ENCODE results near the gene PXDN.

Gene PXDN

DNA sequence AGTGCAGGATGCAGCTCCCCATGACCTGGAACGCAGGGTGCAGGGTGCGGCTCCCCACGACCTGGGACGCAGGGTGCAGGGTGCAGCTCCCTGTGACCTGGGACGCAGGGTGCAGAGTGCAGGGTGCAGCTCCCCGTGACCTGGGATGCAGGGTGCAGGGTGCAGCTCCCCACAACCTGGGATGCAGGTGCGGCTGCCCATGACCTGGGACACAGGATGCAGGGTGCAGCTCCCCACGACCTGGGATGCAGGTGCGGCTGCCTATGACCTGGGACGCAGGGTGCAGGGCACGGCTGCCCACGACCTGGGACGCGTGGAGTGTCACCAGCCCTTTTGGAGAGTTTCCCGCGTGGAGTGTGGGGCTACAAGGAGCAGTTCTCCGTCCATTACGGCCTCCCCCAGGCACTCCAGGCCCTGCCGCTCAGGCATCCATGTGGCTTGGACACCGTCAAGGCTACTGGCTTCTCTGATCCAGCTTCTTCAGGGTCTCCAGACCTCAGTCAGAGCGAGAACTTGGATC is 38.7 kb downstream of the PXDN start:
- Histone ChIP-seq H3K9me3 (ENCODE audit: insufficient read depth, low read depth, low read length) (no peaks in the 10 kb centered on the region), H3F3A (ENCODE audit: low read depth) (no peaks in the 10 kb centered on the region), H3K9me2 (replicated peaks; ENCODE audit: low read depth, low read length) (no peaks in the 10 kb centered on the region), H3K79me2 (ENCODE audit: insufficient read depth, low read length) (peaks cover 55% of the 10 kb centered on the region; the same call in 1 of the 2 replicates), H4K20me1 (ENCODE audit: insufficient read depth, low read length, poor library complexity, severe bottlenecking) (no peaks in the 10 kb centered on the region), H3K9ac (ENCODE audit: low read depth, low read length, poor library complexity, severe bottlenecking) (no peak overlapping the region), H3K4me1 (ENCODE audit: insufficient read depth, low read length, poor library complexity, severe bottlenecking) (no peaks in the 10 kb centered on the region), H3K4me2 (ENCODE audit: low read depth, low read length, poor library complexity, severe bottlenecking) (no peak overlapping the region), H3K4me3 (ENCODE audit: low read length, poor library complexity, severe bottlenecking) (no peak overlapping the region), H3K27me3 (ENCODE audit: insufficient read depth, low read length, poor library complexity, severe bottlenecking) (no peaks in the 10 kb centered on the region), H2AFZ (ENCODE audit: low read length) (no peak overlapping the region), H3K36me3 (ENCODE audit: insufficient read depth, low read length) (no peaks in the 10 kb centered on the region)
- TF ChIP-seq, protein P1, sequence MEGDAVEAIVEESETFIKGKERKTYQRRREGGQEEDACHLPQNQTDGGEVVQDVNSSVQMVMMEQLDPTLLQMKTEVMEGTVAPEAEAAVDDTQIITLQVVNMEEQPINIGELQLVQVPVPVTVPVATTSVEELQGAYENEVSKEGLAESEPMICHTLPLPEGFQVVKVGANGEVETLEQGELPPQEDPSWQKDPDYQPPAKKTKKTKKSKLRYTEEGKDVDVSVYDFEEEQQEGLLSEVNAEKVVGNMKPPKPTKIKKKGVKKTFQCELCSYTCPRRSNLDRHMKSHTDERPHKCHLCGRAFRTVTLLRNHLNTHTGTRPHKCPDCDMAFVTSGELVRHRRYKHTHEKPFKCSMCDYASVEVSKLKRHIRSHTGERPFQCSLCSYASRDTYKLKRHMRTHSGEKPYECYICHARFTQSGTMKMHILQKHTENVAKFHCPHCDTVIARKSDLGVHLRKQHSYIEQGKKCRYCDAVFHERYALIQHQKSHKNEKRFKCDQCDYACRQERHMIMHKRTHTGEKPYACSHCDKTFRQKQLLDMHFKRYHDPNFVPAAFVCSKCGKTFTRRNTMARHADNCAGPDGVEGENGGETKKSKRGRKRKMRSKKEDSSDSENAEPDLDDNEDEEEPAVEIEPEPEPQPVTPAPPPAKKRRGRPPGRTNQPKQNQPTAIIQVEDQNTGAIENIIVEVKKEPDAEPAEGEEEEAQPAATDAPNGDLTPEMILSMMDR (conservative IDR thresholded peaks at IDR 0.05; ENCODE audit: low read length), result no peak
- TF ChIP-seq EZH2phosphoT487 (IDR thresholded peaks at IDR 0.05; ENCODE audit: borderline replicate concordance), result no peak

- no peaks in the 10 kb centered on the region for H3K9me3 ChIP-seq (ENCODE audit: insufficient read depth, low read depth, low read length)
- no peaks in the 10 kb centered on the region for H3K4me1 ChIP-seq (ENCODE audit: insufficient read depth, low read length, poor library complexity, severe bottlenecking)
- no peaks in the 10 kb centered on the region for H3F3A ChIP-seq (ENCODE audit: low read depth)
- H3K27me3 ChIP-seq (ENCODE audit: insufficient read depth, low read length, poor library complexity, severe bottlenecking), result no peaks in the 10 kb centered on the region
- no peaks in the 10 kb centered on the region for H3K9me2 ChIP-seq (replicated peaks; ENCODE audit: low read depth, low read length)
- H4K20me1 ChIP-seq (ENCODE audit: insufficient read depth, low read length, poor library complexity, severe bottlenecking), result no peaks in the 10 kb centered on the region
- H3K9ac ChIP-seq (ENCODE audit: low read depth, low read length, poor library complexity, severe bottlenecking), result no peak overlapping the region
- no peak overlapping the region for H3K4me2 ChIP-seq (ENCODE audit: low read depth, low read length, poor library complexity, severe bottlenecking)
- no peaks in the 10 kb centered on the region for H3K36me3 ChIP-seq (ENCODE audit: insufficient read depth, low read length)
- no peak overlapping the region for H2AFZ ChIP-seq (ENCODE audit: low read length)
- no peak for TF ChIP-seq EZH2phosphoT487 (IDR thresholded peaks at IDR 0.05; ENCODE audit: borderline replicate concordance)
- TF ChIP-seq, protein P1 (conservative IDR thresholded peaks at IDR 0.05; ENCODE audit: low read length), result no peak
- peaks cover 47% of the 10 kb centered on the region; the same call in 1 of the 2 replicates for H3K79me2 ChIP-seq (ENCODE audit: insufficient read depth, low read length)
- no peak overlapping the region for H3K4me3 ChIP-seq (ENCODE audit: low read length, poor library complexity, severe bottlenecking)
These were observed 39.4 kb downstream of the PXDN start for GRCh38 chr2:1704631-1705556.

DNA sequence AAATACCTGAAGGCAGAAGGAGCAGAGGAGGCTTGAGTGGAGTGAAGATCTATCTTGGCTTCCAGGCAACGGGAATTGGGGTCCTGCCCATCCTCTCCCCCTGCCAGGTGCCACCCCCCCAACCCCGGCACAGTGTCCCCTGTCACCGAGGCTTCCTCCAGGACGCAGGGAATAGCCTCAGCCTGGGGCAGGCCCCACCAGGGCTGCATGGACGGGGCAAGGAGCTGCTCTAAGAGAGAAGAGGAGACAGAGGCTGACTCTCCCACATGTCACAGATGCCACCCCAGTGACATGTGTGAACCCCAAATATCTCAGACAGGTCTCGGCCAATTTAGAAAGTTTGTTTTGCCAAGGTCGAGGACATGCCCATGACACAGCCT is 42.1 kb downstream of the PXDN start:
- H3K9me2 ChIP-seq (replicated peaks; ENCODE audit: low read depth, low read length), result no peaks in the 10 kb centered on the region
- peaks cover 8% of the 10 kb centered on the region for H4K20me1 ChIP-seq (ENCODE audit: insufficient read depth, low read length, poor library complexity, severe bottlenecking)
- H3K27me3 ChIP-seq (ENCODE audit: insufficient read depth, low read length, poor library complexity, severe bottlenecking), result no peaks in the 10 kb centered on the region
- H3K9me3 ChIP-seq (ENCODE audit: insufficient read depth, low read depth, low read length), result no peaks in the 10 kb centered on the region
- no peak overlapping the region for H3K4me2 ChIP-seq (ENCODE audit: low read depth, low read length, poor library complexity, severe bottlenecking)
- H2AFZ ChIP-seq (ENCODE audit: low read length), result no peak overlapping the region
- no peaks in the 10 kb centered on the region for H3F3A ChIP-seq (ENCODE audit: low read depth)
- H3K79me2 ChIP-seq (ENCODE audit: insufficient read depth, low read length), result peaks cover 46% of the 10 kb centered on the region; the same call in 1 of the 2 replicates
- no peak overlapping the region for H3K4me3 ChIP-seq (ENCODE audit: low read length, poor library complexity, severe bottlenecking)
- H3K36me3 ChIP-seq (ENCODE audit: insufficient read depth, low read length), result peaks cover 5% of the 10 kb centered on the region; the same call in 1 of the 2 replicates
- no peaks in the 10 kb centered on the region for H3K4me1 ChIP-seq (ENCODE audit: insufficient read depth, low read length, poor library complexity, severe bottlenecking)
- no peak for TF ChIP-seq EZH2phosphoT487 (IDR thresholded peaks at IDR 0.05; ENCODE audit: borderline replicate concordance)
- TF ChIP-seq, protein P1 (conservative IDR thresholded peaks at IDR 0.05; ENCODE audit: low read length), result no peak
- no peak overlapping the region for H3K9ac ChIP-seq (ENCODE audit: low read depth, low read length, poor library complexity, severe bottlenecking)

Data from Loucy (cell line).